GM21381 (cell line): Measurements from ENCODE around the gene MAPK4.

Source experiments
- ATAC-seq: cut with Tn5 transposase; IDR thresholded peaks from one replicate; pipeline ENCODE4 v1.9.1; 2021; ENCODE audit warnings: mild to moderate bottlenecking, moderate library complexity; ENCODE audit not compliant: unreplicated experiment

Gene MAPK4

DNA sequence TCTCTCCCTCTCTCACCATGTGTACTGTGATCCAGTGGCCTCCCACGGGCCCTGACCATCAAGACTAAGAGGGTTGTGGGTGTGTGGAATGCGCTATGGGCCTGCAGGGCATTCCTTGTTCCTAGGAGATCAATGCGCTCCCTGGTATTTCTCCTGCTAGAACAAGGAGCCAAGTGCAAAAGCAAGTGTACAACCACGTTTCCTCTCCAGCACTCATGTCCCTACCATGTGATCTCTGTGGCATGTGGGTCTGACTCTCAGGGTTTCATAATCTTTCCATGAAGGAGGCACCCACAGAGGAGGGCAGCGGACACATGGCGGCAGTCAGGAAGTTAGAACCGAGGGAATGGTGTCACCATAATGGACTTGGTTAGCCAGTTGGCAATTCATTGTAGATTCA lies 91.4 kb downstream of the MAPK4 start:
- no peak for ATAC-seq

DNA sequence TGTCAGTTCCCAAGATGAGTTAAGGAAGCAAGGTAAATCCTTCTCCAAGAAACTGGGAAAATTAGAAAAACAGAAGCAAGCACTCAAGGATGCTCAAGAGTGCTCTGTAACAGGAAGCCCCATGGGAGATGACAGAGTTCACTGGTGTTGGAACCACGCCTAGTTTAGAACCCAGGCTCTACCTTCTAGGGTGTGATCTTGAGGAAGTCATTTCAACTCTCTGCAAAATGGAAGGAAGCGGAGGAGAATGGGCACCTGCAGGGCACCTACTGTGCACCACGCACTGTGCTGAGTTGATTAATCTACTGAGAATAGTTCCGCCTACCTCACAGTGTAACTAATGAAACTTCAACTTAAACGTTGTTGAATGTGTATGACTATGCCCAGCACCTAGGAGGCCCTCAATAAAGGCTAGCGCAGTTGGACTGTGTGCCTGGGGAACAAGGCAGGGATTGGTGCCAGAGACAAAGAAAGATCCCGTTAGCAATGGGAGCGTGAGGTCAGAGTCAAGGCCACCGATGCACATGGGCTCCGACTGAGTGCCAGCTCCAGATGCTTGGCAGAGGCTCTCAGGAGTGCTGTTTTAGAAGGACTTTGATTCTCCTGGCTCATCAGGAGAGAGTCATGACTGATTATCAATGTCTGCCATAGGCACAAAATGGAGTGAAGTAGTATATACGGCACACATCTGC lies 93.7 kb downstream of the MAPK4 start:
- ATAC-seq, result no peak

DNA sequence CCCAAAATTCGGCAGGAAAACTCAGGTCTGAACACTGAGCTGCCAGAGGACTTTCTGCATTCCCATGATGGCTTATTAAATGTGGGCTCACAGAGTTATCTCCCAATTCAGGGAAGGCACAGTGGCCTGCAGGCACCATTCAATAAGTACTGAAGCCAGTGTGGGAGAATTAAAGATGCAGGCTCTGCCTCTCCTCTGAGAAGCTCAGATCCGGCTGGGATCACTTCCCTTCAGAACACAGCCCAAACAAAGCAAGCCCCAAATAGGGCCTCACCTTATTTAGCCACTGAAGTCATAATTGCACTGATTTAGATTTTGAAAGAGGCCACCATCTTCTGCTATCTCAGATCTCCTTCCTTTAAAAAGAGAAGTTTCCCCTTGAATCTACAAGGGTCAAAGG lies 94.3 kb downstream of the MAPK4 start:
- no peak for ATAC-seq

DNA sequence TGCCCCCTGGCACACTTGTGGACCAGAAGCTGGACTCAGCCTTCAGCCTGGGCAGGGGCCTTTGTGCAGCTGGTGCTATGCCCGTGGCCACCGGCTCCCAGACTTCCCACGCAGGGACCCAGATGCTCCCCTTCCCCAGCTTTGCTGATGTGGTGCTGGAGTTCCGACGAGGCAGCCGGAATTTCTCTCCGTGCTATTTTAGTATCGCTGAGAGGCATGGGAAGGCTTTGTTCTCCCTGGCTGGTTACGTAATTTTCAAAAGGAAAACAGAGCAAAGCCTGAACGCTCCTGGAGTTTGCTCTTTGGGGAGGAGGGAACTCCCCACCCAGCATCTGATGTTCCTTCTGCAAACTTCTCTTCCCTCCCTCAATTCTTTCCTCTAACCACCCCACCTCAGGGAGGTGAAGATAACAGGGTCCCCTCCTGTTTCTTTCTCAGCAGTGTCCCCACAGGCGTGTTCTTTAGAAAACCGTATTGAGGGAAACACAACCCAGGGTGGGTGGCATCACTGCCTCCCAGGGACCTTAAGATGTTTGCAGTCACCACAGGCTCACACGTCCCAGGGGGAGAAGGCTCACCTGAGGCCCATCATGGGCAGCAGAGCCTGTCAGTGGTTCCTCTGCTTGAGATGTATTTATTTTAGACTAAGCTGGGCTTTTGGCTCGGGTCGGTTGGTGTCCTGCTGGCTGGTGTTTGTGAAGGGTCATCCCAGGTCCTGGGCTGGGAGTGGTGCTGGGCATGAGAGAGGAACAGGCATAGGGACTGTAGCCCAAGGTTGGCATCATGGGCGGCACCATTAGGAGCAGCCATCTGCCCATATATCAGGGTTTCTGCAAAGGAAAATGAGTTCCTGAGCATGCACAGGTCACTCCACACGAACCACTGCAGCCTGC lies 95.0 kb downstream of the MAPK4 start:
- ATAC-seq, result no peak

DNA sequence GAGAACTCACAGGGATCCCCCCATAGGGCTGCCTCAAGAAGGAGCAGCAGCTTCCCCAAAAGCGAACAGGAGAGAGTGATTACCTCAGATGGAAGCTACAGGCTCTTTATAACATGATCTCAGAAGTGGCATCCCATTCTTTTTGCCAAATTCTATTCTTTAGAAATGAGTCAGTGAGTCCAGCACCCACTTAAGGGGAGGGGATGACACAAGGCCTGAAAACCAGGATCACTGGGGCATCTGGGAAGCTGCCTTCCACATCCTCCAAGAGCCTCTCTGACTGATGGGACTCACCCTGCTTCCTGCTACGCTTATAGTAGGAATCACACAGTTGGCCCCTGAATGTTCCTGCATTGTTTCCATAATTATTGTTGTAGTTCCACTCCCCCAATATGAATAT lies 96.5 kb downstream of the MAPK4 start:
- ATAC-seq, result no peak

DNA sequence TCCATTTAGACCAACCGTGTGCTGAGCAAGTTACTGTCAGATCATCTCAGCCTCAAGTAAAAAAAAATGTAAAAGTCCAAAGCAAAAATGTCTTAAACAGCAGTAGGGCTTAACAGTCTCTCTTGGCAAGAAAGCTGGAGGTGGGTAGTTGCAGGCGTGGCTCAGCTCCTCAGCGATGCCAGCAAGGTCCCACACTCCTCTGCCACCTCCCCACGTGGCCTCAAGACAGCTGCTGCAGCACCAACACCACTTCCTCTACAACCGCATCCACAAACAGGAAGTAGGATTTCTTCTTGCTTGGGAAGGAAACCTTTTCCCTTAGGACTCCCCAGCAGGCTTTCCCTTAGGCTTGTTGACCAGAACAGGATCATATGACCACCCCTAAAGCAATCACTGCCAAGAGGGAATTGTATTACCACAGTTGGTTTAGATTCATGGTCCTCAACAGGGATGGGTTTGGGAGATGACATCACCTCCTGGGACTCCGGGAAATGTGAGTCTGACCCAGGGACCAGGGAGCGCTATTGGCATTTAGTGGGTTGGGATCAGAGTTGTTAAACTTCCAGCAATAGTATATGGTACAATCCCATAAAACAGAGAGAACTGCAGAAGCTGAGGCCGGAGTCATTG lies 97.1 kb downstream of the MAPK4 start:
- no peak for ATAC-seq

DNA sequence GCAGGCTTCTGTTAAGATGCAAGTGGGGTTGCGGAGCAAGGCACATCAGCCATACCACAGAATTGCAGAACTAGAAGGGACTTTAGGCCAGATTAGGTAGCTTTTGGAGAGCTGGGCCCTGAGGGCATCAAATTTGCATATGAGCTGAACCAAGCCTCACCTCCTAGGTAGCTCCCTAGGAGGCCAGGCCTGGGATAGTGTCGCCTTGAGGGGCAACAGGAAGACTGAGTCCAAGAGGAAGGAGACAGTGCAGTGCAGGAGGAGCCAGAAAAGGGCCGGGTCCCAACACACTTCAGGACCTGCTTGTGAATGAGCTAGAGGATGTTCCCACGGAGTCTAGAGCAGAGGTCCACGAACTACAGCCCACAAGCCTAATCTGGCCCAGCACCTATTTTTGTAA lies 98.7 kb downstream of the MAPK4 start:
- no peak for ATAC-seq

DNA sequence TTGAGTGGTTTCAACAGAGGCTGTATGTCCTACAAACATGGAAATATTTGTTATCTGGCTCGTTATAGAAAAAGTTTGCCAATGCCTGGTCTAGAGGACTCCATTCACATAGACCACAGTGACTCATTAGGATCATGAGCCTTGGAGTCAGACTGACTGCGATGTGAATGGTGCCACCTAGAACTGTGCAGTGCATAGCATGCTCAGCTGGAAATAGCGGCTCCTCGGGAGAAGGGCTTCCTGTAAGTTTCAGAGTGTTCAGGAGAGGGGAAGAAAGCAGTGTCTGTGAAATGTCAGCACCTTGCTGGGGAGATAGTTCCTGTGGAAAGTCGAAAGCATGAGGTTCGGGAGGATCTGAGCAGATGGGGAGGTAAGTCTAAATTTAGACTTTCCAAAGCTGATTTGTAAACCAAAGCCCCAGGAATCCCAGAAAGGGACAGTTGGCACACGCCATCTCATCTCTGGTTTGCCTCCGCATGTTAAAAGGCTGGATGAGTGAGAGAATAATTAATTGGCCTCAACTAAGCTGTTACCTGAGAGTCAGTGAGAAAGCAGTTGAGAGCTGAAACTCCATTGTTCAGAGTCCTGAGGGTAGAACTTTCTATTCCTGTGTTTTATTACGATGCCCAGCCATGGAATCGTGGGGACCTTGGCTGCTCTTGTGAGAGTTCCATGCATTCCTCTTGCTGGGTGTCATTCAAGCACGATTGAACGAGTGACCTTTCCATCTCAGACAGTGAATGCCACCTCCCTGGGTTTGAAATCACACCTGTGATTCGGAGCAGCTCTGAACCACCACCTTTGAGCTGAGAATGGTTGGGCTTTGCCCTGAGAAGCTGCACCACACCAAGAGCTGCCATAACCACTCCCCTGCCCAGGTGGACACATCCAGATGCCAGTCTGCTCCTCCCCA lies 99.5 kb downstream of the MAPK4 start:
- no peak for ATAC-seq

DNA sequence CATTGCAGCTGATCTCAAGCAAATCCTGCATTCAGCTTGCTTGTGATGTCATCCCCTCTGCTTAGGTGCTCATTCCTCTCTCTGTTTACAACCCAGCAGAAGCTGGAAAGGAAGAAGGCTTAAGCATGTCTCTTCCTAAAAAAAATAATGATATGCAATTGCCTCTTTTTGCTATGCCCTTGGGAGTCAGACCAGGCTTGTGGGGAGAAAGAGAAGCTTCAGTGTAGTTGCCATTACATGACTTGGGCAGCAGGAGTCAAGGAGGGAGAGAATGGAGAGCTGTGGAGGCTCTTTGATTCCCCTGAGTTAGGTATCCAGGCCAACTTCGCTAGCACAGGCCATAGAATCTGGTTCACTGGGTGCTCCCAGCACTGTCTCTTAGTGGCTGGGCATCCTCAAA lies 101.1 kb downstream of the MAPK4 start:
- ATAC-seq, result no peak

DNA sequence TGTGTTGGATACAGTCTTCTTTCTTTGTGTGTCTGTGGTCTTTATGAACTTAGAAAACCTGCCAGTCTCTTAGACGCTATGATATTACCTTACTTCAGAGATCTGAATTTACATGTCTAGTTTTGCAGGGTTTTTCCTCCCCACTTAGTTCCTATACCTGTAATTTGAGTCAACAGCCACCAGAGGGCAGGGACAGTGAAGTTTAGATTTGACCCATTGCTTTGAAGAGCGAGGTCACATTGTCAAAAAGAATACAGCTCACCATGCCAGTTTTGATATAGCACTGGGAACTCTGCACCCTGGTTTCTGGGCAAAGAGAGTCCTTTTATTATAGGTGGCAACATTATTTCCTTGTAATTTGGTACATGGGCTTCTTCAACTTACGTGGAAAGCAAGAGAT lies 102.3 kb downstream of the MAPK4 start:
- no peak for ATAC-seq

DNA sequence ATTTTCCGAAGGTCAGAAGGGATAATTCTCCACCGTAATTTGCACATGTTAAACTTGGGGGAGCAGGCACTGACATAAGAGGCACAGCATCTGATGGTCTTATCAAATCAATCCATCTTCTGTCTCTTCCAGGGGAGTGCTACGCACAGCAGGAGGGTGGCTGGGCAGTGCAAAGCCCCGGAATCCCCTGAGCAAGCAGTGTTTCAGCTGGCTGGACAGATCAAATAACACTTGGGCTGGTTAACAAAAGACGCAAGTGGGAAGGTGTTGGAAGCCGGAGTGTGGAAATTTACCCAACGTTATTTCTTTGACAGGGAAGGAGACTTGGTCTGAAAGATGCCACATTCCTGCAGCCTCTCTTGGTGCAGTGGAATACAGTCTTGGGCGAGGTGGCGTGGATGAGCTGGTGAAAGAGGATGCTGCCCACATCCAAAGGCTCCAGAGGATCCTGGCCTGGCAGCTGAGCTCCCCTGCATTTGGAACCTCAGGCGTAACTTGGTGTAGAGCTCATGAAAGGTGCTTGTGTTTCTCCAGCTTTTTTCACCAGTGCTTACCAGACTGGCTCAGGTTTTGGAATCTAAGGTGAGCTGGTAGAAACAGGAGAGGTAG lies 103.0 kb downstream of the MAPK4 start:
- ATAC-seq, result no peak

DNA sequence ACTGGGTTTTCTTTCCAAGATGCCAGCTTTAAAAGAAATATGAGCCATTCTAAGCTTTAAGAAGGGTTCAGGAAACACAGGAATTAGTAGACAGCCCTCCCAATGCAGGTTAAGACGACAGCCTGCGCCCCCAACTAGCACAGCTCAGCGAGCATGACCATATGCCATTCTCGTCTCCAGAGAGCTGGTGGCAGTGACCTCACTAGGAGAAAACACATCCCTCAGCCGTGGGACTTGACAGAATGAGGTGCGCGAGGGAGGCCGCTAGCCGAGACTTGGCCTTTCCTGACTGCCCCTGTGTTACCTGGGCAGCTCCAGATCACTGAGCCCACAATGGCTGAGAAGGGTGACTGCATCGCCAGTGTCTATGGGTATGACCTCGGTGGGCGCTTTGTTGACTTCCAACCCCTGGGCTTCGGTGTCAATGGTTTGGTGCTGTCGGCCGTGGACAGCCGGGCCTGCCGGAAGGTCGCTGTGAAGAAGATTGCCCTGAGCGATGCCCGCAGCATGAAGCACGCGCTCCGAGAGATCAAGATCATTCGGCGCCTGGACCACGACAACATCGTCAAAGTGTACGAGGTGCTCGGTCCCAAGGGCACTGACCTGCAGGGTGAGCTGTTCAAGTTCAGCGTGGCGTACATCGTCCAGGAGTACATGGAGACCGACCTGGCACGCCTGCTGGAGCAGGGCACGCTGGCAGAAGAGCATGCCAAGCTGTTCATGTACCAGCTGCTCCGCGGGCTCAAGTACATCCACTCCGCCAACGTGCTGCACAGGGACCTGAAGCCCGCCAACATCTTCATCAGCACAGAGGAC lies 103.9 kb downstream of the MAPK4 start:
- no peak for ATAC-seq

DNA sequence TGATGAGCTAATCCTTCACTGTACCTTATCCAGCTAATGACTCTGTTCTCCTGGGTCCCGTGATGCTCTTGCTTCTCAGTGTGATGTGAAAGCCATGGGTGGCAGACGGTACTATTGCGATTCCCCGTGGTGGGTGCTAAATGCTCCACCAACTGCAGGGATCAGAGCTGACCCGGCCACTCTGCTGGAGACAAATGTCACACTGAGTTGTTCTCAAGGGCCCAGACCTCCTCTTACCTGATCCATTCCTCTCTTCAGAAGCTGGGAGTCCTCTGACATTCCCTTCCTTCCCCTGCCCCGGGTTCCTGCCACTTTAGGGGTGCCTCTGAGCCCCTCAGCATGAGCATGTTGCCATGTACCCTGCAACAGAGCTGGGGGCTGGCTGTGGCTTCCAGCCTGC lies 105.1 kb downstream of the MAPK4 start:
- ATAC-seq, result no peak

DNA sequence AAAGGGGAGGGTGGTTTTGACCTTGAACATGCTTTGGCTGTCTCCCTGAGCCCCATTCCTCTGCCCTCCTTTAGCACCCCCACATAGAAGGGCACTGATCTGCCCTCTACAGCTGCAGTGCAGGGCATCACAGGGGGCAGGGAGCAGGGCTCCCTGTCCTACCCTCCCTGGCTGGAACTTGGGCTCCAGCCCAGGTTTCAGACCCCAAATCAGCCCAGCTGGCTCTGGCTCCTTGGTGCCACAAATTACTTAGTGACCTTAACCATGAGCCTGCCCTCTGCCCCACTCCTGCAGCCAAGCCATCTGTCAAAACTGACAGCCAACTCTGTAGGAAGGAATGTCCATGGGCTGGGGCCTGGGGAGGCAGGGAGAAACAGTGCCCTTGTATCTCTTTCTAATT lies 105.6 kb downstream of the MAPK4 start:
- ATAC-seq, result no peak

DNA sequence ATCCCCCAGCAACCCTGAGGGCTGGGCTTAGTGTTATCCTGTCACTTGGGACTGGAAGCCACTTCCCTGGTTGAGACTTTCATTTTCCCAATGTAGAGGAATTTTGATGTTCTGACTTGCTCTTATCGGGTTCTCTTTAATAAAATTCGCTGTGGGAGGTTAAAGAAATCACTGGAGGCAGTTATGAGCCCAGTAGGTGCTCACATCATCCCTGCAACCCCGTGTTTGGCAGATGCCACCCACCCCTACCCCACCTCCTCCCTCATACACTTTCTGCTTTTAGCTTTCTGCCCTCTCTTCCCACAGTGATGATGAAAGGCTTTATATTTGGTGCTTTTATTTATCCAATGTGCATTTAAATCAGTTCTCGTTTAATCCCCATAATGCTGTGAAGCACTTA lies 106.6 kb downstream of the MAPK4 start:
- no peak for ATAC-seq

DNA sequence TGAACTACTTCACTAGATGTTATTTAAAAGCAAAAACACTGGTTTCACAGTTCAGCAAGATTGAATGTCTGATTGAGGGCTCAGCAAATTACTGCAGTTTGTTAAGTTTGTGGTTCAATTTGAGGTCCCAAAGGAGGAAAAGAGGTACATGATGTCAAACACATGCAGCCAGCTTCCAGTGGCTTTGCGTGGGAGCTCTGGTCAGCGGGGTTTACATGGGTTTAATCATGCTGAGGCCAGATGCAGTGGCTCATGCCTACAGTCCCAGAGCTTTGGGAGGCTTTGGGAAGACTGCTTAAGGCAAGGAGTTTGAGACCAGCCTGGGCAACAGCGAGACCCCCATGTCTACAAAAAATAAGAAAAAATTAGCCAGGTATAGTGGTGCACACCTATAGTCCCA lies 111.5 kb downstream of the MAPK4 start:
- ATAC-seq, result no peak

DNA sequence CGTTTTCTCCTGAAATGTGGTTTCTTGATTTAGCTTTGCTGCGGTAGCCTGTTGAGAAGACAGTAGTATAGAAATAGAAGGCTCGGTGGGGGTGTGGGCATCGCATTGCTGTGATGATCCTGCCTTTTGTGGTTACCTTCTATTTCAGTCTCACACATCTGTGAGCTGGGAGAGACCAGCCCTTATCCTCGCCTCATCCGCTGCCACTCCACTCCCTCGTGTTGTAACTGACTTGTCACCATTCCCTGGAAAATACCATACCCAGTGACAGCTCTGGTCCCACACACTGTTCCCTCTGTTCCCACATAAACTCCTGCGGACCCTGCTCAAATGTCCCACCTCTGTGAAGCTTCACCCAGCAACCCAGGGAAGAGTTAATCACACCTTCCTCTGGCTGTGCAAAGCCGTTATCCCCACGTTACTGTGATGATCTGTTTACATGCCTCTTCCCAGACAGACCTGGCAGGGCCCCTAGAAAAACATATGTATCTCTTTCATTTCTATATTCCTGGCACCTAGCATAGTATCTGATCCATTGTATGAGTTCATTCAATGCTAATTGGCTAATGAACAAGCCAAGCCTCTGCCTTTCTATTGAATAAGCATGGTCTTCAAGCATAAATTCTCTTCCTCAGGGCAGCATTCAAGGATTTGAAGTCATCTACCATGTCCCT lies 114.6 kb downstream of the MAPK4 start:
- ATAC-seq, result no peak

DNA sequence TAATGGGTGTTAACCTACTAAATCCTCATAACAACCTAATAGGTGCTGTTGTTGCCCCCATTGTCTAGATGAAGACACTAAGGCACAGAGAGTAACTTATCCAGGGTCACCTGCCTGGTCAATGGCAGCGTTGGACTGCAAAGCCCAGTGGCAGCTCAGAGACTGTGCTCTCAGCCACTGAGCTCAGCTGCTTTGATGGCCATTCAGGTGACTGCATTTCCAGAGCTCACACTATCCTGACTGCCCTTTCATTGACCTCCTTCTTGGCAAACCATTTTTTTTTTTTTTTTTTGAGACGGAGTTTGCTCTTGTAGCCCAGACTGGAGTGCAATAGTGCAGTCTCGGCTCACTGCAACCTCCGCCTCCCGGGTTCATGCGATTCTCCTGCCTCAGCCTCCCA lies 115.2 kb downstream of the MAPK4 start:
- ATAC-seq, result no peak

DNA sequence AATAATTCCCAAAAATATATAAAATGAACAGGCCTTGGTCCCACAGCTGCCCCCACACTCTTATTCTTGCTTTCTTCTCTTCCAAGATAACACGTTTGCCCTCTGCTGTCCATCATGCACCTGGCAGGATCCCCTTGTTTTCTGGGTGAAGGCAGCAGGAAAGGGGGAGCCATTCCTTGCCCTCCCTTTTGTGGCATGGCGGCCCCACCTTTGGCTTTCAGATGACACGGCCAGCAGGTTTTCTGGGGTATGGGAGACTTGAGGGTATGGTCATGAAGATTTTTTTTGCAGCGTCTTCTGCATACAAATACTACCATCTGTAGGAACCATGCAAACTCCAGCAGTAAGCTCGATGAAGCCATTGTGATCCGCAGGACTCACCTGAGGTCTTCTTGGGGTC lies 118.8 kb downstream of the MAPK4 start:
- no peak for ATAC-seq
